NOMO-1 (cell line): Measurements from ENCODE around the gene COL11A1.
"Not testable (repeated sequence)": the region's sequence is repeated elsewhere in the genome, so short reads cannot be mapped to it uniquely, and the experiment has no call there.

Experiments
- DNase-seq, 2 experiments: peaks; one replicate each; lab custom pipeline; 2025; ENCODE audit not compliant: unreplicated experiment in 2 of 2; lab: John Stamatoyannopoulos, UW

The COL11A1 gene

DNA sequence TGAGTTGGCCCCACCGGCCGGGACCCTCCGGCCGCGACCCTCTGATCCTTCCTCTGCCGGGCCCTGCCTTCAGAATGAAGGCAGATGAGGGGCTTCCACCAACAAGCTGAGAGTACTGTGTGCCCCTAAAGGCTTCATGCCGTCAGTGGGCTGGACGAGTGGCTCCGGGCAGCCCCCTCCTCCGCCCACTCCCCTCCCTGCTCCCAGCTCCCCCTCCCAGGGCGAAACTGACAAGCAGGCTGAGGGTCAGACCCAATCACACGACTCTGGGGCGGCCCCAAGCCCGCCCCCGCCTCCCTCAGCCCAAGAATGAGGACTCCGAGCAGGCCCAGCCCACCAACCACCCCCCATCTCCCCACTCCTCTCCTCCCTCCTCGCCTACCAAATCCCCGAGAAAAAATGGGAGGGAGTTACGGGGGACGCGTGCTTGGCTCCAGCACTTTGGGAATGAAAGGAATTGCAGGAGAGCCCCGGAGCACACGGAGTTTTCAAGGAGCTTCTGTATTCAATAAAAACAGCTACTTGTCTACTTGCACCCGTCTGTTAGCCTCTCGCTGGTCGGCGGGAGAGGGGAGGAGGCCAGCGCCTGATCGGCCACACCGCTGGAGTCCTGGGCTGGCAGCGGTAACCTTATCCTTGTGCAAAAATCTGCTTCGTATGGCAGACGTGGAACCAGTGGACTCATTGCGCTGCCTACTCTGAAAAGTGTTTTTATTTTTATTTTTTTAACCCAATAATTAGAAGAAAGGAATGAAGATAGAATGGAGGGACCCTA lies at the start of gene COL11A1:
Gene COL11A1 (minus strand): TSS at position 147 of the 775 bp plus-strand sequence. CDS start 344 bp downstream, outside the sequence.
- DNase-seq, result no peak

DNA sequence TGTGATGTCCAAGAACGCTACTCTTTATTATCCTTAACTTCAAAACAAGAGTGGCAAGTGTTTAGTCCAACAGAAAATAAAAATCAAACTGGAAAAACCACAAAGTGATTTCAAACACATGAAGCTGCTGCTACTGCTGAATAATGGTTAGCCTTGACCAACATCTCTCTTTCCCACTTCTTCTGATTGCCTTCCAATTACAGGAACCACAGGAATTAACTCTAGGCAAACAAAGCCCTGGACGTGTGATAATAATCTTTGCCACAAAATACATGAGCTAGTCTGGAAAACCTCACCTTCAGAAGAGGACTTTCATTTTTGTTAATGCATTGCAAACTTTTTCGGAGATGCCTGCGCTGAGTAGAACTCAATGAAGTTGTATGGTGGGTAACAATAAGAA lies 48.6 kb upstream of the COL11A1 start:
- DNase-seq, result no peak

DNA sequence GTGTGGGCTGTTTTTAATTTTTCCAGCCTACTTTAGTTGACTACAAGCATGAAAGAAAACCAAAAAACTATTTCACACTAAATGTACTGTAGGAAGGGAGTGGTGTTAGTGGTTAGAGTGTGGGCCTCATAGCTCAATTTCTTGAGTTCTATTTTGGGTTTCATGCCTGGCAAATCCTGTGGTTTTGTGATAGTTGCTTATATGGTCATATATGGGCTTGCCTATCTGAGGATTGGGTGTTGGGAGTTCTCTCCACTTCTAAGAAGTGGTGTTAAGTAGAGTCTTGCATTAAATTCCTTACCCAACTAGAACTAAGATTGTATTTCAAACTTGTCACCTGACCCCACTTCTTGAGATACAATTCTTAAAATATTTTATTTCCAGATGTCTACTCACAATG lies 37.8 kb upstream of the COL11A1 start:
- DNase-seq, result peak; percentile 4 to 24

DNA sequence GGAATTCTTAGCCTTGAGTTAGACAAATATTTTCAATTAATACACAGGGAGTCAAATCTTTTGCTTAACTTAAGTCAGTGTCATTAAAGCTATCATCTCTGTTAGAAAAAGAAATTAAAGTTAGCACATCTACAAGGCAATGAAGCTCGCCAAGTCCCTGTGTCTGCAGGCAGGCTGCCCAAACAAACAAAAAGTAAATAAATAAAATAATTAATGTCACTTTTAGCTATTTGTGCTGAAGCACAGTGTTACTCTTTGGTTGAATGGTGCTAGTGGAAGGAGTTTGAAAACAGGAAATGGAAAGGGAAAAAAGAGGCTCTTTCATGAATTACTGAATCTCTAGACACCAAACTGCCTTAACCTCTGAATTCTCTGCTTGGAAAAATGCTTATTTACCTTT lies 37.1 kb upstream of the COL11A1 start:
- DNase-seq, result no peak

DNA sequence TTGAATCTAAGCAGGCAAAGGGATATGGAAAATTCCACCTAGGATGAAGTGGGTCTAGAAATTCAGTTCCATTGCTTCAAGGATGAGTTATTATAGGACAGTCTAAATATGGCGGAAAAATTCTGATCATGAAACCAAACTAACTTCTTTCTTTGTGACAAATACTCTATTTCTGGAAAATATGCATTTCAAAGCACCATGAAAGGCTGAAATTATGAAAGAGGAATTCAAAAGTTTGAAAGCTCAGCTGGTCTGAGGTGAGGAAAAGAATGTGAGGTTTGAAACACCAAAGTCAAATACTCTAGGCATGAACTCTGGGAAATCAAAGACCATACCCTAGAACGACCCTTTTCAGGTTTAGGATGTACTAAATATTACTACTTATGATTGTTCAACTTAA lies 36.4 kb upstream of the COL11A1 start:
- no peak for DNase-seq

DNA sequence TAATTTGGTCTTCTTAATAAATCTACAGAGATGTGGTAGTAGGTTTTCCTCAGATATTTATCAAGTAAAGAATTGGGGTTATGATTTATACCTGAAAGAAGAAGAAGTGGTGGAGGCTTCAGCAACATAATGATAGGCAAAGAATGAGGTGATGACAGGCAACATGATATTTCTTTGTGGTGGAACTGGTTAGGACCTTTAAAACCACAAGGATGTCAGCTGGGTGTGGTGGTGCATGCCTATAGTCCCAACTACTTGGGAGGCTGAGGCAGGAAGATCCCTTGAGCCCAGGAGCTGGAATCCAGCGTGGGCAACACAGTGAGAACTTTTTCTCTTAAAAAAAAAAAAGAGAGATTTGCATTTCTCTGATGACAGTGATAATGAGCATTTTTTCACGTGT lies 34.1 kb upstream of the COL11A1 start:
- DNase-seq, result no peak

DNA sequence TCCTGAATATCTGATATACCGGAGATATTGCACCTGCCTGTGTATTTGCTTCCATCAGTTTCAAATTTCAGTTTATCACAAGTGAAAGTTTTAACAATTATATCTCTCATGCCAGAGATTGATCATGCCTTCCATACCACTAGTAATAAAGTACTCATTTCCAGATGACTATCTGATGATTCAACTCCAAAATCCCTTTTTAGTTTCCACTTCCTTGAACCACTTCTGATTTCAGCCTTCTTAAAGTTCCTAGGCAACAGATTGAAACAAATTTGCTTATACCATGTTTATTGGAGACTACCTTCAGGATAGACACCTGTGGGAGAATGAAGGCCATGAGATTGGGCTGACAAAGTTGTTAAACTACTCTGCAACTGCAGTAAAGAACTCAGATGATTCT lies 21.5 kb upstream of the COL11A1 start:
- DNase-seq, result no peak

DNA sequence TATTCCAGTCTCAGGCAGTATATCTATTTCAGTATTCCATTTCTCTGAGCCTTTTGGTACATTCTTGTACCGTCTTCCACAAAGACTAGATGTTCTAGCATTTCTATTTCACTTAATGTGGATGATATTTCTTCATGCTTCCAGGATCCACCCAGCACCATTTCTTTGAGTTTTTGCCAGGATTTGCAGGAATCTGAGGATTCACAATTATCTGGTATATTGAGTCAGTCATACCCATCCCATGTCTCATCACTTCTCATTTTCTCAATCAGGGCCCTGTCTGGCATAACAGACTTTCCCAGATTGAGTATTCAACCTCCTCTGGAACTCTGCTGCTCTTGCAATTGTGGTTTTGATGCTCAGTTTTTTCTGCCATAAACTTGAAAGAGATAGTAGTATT lies 20.9 kb upstream of the COL11A1 start:
- no peak for DNase-seq

DNA sequence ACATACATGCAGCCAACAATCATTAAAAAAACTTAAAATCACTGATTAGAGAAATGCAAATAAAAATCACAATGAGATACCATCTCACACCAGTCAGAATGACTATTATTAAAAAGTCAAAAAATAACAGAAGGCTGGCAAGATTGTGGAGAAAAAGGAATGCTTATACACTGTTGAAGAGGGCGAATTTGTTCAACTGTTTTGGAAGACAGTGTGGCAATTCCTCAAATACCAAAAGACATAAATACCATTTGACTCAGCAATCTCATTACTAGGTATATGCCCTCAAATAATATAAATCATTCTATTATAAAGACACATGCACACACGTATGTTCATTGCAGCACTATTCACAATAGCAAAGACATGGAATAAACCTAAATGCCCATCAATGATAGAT lies 19.9 kb upstream of the COL11A1 start:
- not testable (repeated sequence) for DNase-seq

DNA sequence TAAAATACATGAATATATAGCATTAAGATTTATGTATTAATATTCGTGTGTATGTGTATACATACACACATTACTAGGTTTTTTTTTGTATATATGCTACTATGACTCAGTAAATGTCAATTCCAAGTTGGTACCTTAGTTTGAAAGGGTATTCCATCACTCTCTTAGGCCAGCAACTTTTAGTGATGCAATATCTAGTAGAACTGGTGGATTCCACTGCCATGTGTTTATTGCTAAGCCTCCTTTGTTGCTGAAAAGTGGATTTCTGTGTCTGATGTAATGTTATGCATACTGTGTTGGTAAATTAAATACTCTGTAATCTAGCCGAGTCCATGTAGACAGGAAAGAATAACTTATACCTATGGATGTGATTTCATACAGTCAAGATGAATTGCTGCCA lies 16.9 kb upstream of the COL11A1 start:
- no peak for DNase-seq

DNA sequence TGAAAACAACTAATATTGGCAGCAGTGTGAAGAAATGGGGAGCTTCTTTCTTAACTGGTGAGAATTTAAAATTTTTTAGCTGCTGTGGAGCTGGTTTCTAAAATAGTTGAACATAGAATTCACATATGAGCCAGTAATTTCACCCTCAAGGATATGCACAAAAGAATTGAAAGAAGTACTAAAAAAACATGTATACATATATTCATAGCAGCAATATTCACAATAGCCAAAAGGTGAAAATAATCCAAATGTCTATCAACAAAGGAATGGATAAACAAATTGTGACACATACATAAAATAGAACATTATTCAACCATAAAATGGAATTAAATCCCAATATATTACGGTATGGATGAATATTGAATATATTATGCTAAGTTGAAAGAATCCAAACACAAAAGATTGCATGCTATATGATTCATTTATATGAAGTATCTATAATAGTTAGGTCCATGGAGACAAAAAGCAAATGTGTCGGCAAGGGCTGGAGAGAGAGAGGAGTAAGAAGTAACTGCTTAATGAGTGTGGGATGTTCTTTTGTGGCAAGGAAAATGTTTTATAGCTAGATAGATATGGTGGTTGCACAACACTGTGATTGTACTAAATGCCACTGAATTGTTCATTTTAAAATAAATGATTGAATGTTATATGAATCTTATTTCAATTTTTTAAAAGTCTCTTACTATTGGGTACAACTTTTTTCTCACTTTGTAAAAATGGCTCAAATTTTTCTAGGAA lies 14.8 kb upstream of the COL11A1 start:
- DNase-seq, result no peak

DNA sequence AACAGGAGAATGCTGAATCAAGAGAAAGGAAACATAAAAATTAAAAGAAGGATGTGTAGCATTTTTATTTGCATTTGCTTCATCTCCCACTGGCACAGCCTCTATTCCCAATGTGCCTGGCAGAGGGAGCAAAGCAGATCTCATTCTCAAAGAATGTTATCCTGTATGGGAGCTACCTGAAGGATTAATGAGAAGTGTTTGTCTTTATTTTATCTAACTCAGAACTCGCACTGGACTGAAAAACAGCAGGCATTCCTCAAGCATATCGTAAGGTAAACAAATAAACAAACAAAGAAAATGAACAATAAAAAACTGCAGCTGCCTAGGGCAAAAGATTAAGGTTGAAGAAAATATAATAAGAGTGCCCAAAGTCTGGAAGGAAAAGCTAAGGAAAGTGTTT lies 12.7 kb upstream of the COL11A1 start:
- no peak for DNase-seq

DNA sequence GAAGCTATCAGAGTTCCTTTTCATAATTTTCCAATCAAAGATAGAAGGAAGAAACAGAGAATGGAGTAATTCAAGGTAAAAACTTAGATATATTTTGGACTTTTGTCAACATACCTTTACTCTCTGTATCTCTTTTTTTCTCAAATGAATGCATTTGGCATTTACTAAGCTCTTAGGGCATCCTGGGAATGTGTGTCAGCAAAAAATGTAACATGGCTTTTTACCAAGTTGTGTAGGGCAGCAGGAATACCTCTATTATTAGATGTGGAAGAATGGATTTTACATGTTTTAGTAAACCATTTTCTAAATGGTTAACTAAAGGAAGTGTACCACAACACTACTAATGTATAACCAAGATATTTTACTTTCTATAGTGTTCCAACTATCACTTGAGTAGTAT lies 4.2 kb upstream of the COL11A1 start:
- no peak for DNase-seq

DNA sequence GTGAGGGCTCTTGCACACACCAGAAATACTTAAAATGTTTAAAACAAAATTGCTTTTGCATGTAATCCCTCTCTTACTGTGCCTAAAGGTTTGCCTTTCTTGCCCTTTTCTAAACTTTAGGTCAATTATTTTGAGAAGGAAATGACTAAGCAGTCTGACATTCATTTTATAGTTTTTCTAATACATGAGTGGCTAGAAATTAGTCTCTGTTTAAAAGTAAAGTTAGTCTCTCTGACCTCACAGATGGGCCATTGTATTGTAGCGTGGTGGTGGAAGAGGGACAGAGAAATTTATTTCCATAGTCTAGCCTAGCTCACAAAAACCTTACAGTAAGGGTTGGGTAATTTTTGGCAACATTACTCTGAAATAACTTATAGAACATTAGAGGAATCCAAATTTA lies 3.6 kb upstream of the COL11A1 start:
- DNase-seq, result no peak

DNA sequence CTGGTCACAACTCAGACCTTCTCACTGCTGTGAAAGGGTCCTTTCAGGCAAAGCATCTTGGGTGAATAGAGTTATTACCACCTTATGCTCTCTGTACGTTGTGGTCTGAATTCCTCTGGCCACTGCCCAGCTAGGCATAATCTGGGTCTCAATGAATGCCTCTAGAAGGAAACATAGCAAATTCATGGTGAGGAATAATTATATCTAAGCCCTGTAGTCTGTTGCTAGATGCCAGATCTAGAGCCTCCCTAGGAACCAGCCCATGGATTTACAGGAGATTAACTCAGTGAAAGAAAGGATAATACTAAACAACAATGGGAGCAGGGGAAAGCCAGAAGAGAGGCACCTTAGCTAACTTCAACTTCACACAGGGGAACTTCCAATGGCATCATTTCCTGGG lies 2.4 kb upstream of the COL11A1 start:
- DNase-seq, result no peak

DNA sequence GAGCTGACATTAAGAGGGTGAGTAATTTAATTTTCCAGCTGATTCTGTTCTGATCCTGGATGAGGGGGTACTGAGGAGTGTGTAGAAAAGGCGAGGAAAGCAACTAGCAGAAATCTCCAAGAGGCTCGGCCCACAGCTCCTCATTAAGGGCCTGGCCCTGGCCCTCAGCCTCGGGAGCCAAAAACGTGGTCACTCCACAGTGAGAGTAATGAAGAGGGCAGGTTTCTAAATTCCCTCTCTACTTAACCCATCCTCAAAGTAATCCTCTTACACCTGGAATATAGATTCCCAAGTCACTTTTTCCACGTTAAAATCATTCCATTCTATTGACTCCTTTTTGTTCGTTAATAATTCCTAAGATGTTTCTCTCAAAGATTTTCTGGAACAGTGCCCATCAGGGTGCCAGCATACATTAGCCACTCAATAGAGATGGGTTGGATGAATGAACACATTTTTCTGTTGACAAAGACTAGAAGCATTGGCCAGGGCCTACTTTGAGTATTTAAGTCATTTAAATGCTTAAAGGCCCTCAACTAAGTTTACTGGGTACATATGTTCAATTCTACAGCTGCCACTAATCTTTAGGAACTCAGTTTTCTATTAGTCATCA lies 1.1 kb upstream of the COL11A1 start:
- DNase-seq, result no peak

DNA sequence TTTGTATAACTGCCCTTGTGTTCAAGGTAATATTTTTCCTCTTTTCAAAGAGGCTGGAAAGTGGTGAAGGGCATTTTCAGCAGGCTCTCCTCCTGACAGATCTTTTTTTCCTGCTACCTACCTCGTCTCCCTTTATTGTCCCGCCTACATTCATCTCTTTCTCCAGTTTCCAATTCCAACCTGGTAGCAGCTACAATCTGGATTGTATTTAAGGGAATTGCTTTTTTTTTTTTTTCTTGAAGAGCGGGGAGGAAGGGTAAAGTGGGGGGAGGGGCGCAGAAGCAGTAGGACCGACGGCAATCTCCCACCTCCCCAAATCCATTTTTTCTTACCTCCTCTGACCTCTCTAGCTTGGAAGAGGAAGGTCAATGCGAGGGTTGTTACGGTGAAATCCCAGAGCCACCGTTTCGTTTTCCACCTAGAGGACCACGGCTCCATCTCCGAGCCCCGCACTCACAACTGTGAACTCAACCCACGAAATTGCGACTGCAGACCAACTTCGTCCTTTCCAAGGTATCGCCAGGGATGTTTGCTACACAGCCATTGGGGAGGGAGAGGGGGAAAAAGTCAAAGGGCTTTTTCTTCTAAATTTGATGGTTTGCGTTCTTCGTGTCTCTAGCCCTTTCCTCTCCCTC lies 464 bp downstream of the COL11A1 start:
- no peak for DNase-seq

DNA sequence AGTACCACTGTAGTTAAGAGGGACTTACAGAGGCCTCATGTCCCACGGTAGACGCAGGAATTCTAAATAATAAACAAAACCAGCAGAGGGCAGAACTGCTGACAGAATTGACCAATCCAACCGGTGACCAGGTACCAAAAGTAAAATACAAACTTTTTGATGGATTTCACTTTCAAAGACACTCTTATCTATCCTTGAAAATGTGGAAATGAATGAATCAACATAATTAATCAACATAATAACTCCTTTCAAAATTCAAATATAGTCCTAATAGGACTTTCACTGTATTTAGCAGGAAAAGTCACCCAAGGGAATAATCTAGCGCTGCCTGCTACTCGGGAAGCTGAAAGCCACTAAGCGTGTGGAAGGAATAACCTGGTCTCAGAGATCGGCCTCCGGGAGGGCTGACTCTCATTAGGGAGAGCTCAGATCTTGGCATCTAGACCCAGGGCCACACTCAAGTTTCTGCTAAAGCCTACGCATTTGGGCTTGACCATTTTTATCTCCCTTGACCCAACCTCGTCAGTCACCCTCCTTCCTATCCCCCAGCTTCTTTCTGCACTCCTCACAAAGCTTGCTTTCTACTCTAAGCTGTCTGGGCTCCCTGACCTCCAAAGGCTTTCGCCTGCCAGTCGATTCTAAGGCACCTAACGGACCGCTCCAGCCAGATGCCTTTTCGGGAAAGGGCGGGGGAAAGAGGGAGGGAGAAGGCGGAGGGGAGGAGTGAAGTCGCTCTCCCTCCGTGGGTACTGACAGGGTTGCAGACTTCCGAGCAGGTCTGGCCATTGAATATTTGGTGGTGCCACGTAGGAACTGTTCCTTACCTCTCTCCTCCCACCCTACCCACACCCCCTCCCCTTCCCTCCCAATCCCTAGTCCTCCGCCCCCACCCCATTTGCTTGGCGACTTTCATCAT lies 1.6 kb downstream of the COL11A1 start:
- DNase-seq, result peak in 1 of 2 experiments; percentile 51

DNA sequence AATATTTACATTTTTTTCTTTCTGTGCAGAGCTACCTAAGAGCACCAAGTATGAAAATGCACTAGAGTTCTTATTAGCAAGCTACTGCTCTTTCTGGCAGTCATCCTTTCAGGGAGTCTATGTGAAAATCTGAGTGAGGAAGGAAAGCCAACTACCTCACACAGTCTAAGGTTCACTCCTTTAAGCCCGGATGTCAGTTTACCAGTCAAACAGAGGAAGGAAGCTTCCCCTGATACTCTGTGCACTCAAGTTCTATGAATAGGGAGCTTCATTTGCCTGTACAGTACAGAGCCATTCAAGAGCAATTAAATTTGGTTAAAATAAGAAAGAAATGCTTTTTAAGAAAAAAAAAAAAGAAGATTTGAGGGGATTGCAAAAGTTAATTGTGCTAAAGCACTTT lies 6.9 kb downstream of the COL11A1 start:
- no peak for DNase-seq

DNA sequence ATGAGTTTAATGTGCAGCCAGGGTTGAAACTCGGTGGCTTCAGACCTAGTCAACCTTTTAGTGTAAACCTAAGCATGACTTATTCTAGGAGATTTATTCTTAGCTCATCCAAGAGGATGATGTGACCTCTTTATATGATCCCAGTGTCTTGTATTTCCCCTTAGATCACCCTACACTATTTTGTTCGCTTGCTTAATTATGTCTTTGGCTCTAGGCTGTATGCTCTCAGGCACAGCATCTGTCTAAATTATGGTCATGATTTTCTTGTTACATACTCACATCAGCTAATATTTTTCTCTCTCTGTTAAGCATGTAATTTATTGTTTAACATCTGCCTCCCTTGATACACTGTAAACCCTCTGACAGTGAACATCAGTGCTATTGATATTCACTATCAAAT lies 19.1 kb downstream of the COL11A1 start:
- DNase-seq, result no peak
